ENCODE results near the gene FBXO47. TPM values are rescaled to one million over a fixed set of nuclear protein-coding genes. Genes with fewer than 3 reads are reported as not detected.

The FBXO47 gene
- total and polyA plus RNA-seq, 8 donors: not detected

DNA sequence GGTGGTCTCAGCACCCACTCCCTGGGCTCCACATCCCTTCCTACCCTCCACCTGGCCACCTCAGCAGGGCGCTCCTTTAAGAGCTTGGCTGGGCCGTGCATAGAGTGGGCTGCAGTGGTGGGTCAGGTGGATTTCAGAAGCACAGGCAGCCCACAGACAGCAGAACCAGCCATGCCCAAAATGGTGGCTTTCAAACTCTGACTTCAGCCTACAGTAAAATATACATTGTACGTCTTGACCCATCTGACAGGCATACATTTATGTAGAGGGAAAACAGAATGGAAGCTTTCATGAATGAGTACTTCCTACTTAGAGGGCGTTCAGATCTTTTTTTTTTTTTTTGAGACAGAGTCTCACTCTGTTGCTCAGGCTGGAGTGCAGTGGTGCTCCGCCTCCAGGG, 67.8 kb downstream of the FBXO47 start:
- Histone ChIP-seq H3K27ac (peak overlapping the region; percentile 69 to 86), H3K4me3 (no peak overlapping the region), H3K9me3 (no peaks in the 10 kb centered on the region), H3K27me3 (no peaks in the 10 kb centered on the region), H3K4me1 (peaks cover 31 to 98% of the 10 kb centered on the region in 2 donors), H3K36me3 (peaks cover 0 to 64% of the 10 kb centered on the region in 2 donors)
- ATAC-seq: no peak
- TF ChIP-seq, protein P1, sequence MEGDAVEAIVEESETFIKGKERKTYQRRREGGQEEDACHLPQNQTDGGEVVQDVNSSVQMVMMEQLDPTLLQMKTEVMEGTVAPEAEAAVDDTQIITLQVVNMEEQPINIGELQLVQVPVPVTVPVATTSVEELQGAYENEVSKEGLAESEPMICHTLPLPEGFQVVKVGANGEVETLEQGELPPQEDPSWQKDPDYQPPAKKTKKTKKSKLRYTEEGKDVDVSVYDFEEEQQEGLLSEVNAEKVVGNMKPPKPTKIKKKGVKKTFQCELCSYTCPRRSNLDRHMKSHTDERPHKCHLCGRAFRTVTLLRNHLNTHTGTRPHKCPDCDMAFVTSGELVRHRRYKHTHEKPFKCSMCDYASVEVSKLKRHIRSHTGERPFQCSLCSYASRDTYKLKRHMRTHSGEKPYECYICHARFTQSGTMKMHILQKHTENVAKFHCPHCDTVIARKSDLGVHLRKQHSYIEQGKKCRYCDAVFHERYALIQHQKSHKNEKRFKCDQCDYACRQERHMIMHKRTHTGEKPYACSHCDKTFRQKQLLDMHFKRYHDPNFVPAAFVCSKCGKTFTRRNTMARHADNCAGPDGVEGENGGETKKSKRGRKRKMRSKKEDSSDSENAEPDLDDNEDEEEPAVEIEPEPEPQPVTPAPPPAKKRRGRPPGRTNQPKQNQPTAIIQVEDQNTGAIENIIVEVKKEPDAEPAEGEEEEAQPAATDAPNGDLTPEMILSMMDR (IDR thresholded peaks at IDR 0.05): no peak
- intact Hi-C loops (cut with DNase I): no loop called here
- DNase-seq: no peak

DNA sequence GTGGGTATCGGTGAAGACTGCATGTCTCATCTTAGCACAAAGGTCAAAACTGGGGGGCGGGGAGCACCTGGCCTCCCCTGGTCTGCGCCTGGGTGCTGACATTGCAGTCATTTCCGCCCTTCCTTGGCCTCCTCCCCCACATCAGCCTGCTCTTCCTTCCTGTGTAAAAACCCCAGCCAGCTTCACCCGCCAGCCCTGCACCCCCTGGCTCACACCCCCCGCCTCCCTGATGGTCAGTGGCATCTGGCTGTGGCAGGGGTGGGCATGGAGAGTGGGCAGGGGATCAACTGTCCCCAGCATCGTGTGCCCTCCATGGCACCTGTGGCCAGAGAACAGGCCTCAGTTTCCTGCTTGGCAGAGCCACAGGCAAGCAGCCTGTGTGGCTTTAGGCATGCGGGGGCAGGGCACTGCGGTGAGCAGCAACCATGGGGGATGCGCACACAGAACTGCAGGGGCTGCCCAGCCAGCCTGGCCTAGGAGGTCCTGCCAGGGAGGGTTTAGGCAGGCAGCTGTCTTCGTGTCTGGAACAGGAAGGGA, 68.3 kb downstream of the FBXO47 start:
- Histone ChIP-seq H3K27me3 (no peaks in the 10 kb centered on the region), H3K9me3 (no peaks in the 10 kb centered on the region), H3K27ac (peak overlapping the region; percentile 69 to 86), H3K4me3 (peak overlapping the region in 1 of 2 donors; percentile 16), H3K36me3 (peaks cover 0 to 64% of the 10 kb centered on the region in 2 donors), H3K4me1 (peaks cover 36 to 98% of the 10 kb centered on the region in 2 donors)
- TF ChIP-seq, protein P1 (IDR thresholded peaks at IDR 0.05): no peak
- DNase-seq (peak in 2 of 4 donors; percentile 72 to 87), ATAC-seq (peak; percentile 15)
- intact Hi-C loops (cut with DNase I): no loop called here

GRCh38 chr17:38898291-38898679, 68.9 kb downstream of the FBXO47 start:
- H3K36me3 ChIP-seq: peaks cover 0 to 64% of the 10 kb centered on the region in 2 donors
- H3K4me3 ChIP-seq: no peak overlapping the region

GRCh38 chr17:38897671-38898290, 69.4 kb downstream of the FBXO47 start:
- TF ChIP-seq, protein P1 (IDR thresholded peaks at IDR 0.05): no peak
- no peak for ATAC-seq
- Histone ChIP-seq H3K36me3 (peaks cover 0 to 64% of the 10 kb centered on the region in 2 donors), H3K9me3 (no peaks in the 10 kb centered on the region), H3K27ac (peak overlapping the region; percentile 41 to 86), H3K4me1 (peaks cover 46 to 98% of the 10 kb centered on the region in 2 donors), H3K4me3 (no peak overlapping the region), H3K27me3 (no peaks in the 10 kb centered on the region)
- DNase-seq: no peak
- intact Hi-C loops (cut with DNase I): no loop called here

More at GRCh38 chr17:38898291-38898679, 68.9 kb downstream of the FBXO47 start:
- Histone ChIP-seq H3K9me3 (no peaks in the 10 kb centered on the region), H3K27me3 (no peaks in the 10 kb centered on the region), H3K27ac (peak overlapping the region; percentile 41 to 86), H3K4me1 (peaks cover 42 to 98% of the 10 kb centered on the region in 2 donors)
- ATAC-seq (no peak), DNase-seq (no peak)
- TF ChIP-seq, protein P1 (IDR thresholded peaks at IDR 0.05): no peak
- intact Hi-C loops (cut with DNase I): no loop called here

DNA sequence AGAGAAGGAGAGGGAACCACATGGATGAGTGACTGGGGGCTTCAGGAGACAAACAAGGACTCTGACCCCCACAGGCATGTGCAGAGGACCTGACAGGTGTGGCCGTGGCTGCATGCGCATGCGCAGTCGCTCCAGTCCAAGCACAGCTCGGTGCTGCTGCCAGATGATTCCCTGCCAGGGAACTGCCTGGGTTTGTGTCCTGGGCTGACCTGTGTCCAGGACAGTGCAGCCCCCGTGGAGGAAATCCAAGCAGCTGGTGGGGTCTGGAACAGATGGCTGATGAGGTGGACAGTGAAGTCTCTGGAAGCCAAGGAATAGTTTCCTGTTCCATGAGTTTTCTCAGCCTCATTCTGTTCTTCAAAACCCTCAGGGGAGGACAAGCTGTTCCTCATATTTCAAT, 70.0 kb downstream of the FBXO47 start:
- H3K4me3 ChIP-seq: no peak overlapping the region
- intact Hi-C loops (cut with DNase I): no loop called here
- H3K9me3 ChIP-seq: no peaks in the 10 kb centered on the region
- peak overlapping the region in 1 of 2 donors; percentile 86 for H3K27ac ChIP-seq
- peaks cover 0 to 66% of the 10 kb centered on the region in 2 donors for H3K36me3 ChIP-seq
- TF ChIP-seq, protein P1 (IDR thresholded peaks at IDR 0.05): no peak
- DNase-seq (peak in 1 of 4 donors; percentile 28), ATAC-seq (no peak)
- H3K4me1 ChIP-seq: peaks cover 48 to 98% of the 10 kb centered on the region in 2 donors
- no peaks in the 10 kb centered on the region for H3K27me3 ChIP-seq
